OCI-LY3 (cell line): ENCODE measurements around the gene MACF1.

Source experiments
- CTCF ChIP-seq: fragments of 200-600, 300-600 bp; sonication (generic); IDR thresholded peaks from 2 replicates; pipeline ENCODE4 v1.5.1; 2014; ENCODE audit warnings: antibody characterized with exemption, low read length, low read depth
- EZH2phosphoT487 ChIP-seq: fragments of 200-600 bp; shearing (Covaris generic); IDR thresholded peaks from 2 replicates; pipeline ENCODE4 v1.6.1; 2018; ENCODE audit warnings: antibody characterized with exemption, mixed run types, low read depth

DNA sequence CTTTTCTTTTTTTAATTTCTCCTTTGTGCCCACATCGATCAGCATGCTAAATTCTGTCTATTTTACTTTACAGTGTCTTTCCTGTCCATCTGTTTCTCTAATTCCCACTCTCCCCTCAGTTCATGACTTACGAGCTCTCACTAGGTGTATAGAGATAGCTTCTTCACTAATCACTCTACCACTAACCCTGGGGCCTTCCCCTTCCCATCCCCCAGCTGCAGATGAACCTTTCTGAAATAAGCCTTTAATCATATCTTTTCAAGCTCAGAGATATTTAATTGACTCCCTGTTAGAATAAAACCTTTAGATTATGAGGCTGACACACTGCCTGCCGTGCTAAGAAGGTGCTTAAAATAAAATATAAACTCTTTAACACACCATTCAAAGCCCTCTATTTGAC lies 220.7 kb downstream of the MACF1 start:
- no peak for TF ChIP-seq EZH2phosphoT487
- no peak for TF ChIP-seq CTCF
